ENCODE data around the gene NDUFB8. TPM values are rescaled to one million over a fixed set of nuclear protein-coding genes. Genes with fewer than 3 reads are reported as not detected.
A peak's percentile ranks its signal among the peaks of the same experiment; 100 is the strongest.

NDUFB8 gene
- total RNA-seq, 5 donors from 2014 or later (not counting 1 experiment from before 2014, with no cell fraction given): 138 to 175 (median 166) TPM

GRCh38 chr10:100569687-100570481 is 40.2 kb upstream of the NDUFB8 start:
- DNase-seq (no peak), ATAC-seq (replicated peaks in 1 of 4) (peak in 1 of 4 experiments; percentile 27)
- Histone ChIP-seq H3K36me3 (ENCODE audit: control insufficient read depth in 2 of 2, extremely low read depth in 1 of 2, insufficient read depth in 1 of 2, low read length in 1 of 2) (no peaks in the 10 kb centered on the region), H3K27me3 (replicated peaks in 1 of 2; ENCODE audit: control insufficient read depth in 2 of 2, extremely low read depth in 1 of 2, insufficient read depth in 2 of 2, low read length in 1 of 2) (peaks cover 23 to 57% of the 10 kb centered on the region in 2 experiments), H3K27ac (ENCODE audit: low read length) (no peak overlapping the region), H3K4me1 (ENCODE audit: control insufficient read depth in 1 of 2, extremely low read depth in 1 of 2, insufficient read depth in 2 of 2, low read length in 2 of 2) (peaks cover 0 to 7% of the 10 kb centered on the region in 2 experiments), H3K9me3 (no peaks in the 10 kb centered on the region), H3K4me3 (ENCODE audit: control insufficient read depth in 1 of 2, extremely low read depth in 1 of 2, low read length in 1 of 2) (no peak overlapping the region)
- peaks cover 19 to 23% of the 10 kb centered on the region in 2 donors for H3K27me3 Mint-ChIP-seq
- no peaks in the 10 kb centered on the region for H3K4me1 Mint-ChIP-seq
- ChIA-PET CTCF (interaction anchor here in 1 of 2 donors (0.6 to 0.7 kb wide), 2 partner anchors 10 to 287 kb away, joined by 3 read pairs; no protein-coding TSS in a partner anchor), POLR2A (no interaction called here)
- H3K9me3 Mint-ChIP-seq: no peaks in the 10 kb centered on the region
- no peak overlapping the region for H3K27ac Mint-ChIP-seq
- no peaks in the 10 kb centered on the region for H3K36me3 Mint-ChIP-seq
- no peak overlapping the region for H3K4me3 Mint-ChIP-seq
- 29% methylated on average over 21 of the region's 28 CpGs for WGBS (ENCODE audit: insufficient coverage)

- H3K4me1 ChIP-seq (ENCODE audit: control insufficient read depth in 1 of 2, extremely low read depth in 1 of 2, insufficient read depth in 2 of 2, low read length in 2 of 2): peaks cover 0 to 7% of the 10 kb centered on the region in 2 experiments
- no peaks in the 10 kb centered on the region for H3K36me3 ChIP-seq (ENCODE audit: control insufficient read depth in 2 of 2, extremely low read depth in 1 of 2, insufficient read depth in 1 of 2, low read length in 1 of 2)
- no peaks in the 10 kb centered on the region for H3K36me3 Mint-ChIP-seq
- no peaks in the 10 kb centered on the region for H3K4me1 Mint-ChIP-seq
- no peak overlapping the region for H3K27ac Mint-ChIP-seq
- H3K4me3 ChIP-seq (ENCODE audit: control insufficient read depth in 1 of 2, extremely low read depth in 1 of 2, low read length in 1 of 2): no peak overlapping the region
- WGBS (ENCODE audit: insufficient coverage): 90% methylated on average over 3 of the region's 3 CpGs
- no peaks in the 10 kb centered on the region for H3K9me3 ChIP-seq
- H3K4me3 Mint-ChIP-seq: no peak overlapping the region
- CTCF ChIA-PET: no interaction called here
- no peak overlapping the region for H3K27ac ChIP-seq (ENCODE audit: low read length)
- ATAC-seq (replicated peaks in 1 of 4) (no peak), DNase-seq (no peak)
- POLR2A ChIA-PET: no interaction called here
- peaks cover 24 to 25% of the 10 kb centered on the region in 2 donors for H3K27me3 Mint-ChIP-seq
- H3K9me3 Mint-ChIP-seq: no peaks in the 10 kb centered on the region
- H3K27me3 ChIP-seq (replicated peaks in 1 of 2; ENCODE audit: control insufficient read depth in 2 of 2, extremely low read depth in 1 of 2, insufficient read depth in 2 of 2, low read length in 1 of 2): peaks cover 23 to 67% of the 10 kb centered on the region in 2 experiments
Observed at GRCh38 chr10:100568912-100569311, 39.2 kb upstream of the NDUFB8 start.

- CTCF ChIA-PET: interaction anchor here in 1 of 2 donors (0.6 kb wide), 1 partner anchor 181 kb away, joined by 3 read pairs; no protein-coding TSS in a partner anchor
- ATAC-seq (replicated peaks in 1 of 4) (no peak), DNase-seq (no peak)
- Histone ChIP-seq H3K36me3 (ENCODE audit: control insufficient read depth in 2 of 2, extremely low read depth in 1 of 2, insufficient read depth in 1 of 2, low read length in 1 of 2) (no peaks in the 10 kb centered on the region), H3K27me3 (replicated peaks in 1 of 2; ENCODE audit: control insufficient read depth in 2 of 2, extremely low read depth in 1 of 2, insufficient read depth in 2 of 2, low read length in 1 of 2) (peaks cover 23 to 73% of the 10 kb centered on the region in 2 experiments), H3K27ac (ENCODE audit: low read length) (no peak overlapping the region), H3K4me3 (ENCODE audit: control insufficient read depth in 1 of 2, extremely low read depth in 1 of 2, low read length in 1 of 2) (no peak overlapping the region), H3K4me1 (ENCODE audit: control insufficient read depth in 1 of 2, extremely low read depth in 1 of 2, insufficient read depth in 2 of 2, low read length in 2 of 2) (peaks cover 0 to 9% of the 10 kb centered on the region in 2 experiments), H3K9me3 (no peaks in the 10 kb centered on the region)
- peaks cover 18 to 26% of the 10 kb centered on the region in 2 donors for H3K27me3 Mint-ChIP-seq
- no peaks in the 10 kb centered on the region for H3K9me3 Mint-ChIP-seq
- POLR2A ChIA-PET: no interaction called here
- no peaks in the 10 kb centered on the region for H3K36me3 Mint-ChIP-seq
- peaks cover 3 to 4% (median 3%) of the 10 kb centered on the region in 3 donors for H3K4me1 Mint-ChIP-seq
- 43% methylated on average over 5 of the region's 6 CpGs for WGBS (ENCODE audit: insufficient coverage)
- no peak overlapping the region for H3K4me3 Mint-ChIP-seq
- H3K27ac Mint-ChIP-seq: no peak overlapping the region
Observed at GRCh38 chr10:100567826-100568225, 38.2 kb upstream of the NDUFB8 start.

GRCh38 chr10:100567249-100567648 is 37.6 kb upstream of the NDUFB8 start:
- Histone ChIP-seq H3K27ac (ENCODE audit: low read length) (no peak overlapping the region), H3K9me3 (no peaks in the 10 kb centered on the region), H3K27me3 (replicated peaks in 1 of 2; ENCODE audit: control insufficient read depth in 2 of 2, extremely low read depth in 1 of 2, insufficient read depth in 2 of 2, low read length in 1 of 2) (peaks cover 21 to 79% of the 10 kb centered on the region in 2 experiments), H3K36me3 (ENCODE audit: control insufficient read depth in 2 of 2, extremely low read depth in 1 of 2, insufficient read depth in 1 of 2, low read length in 1 of 2) (no peaks in the 10 kb centered on the region), H3K4me1 (ENCODE audit: control insufficient read depth in 1 of 2, extremely low read depth in 1 of 2, insufficient read depth in 2 of 2, low read length in 2 of 2) (peaks cover 0 to 15% of the 10 kb centered on the region in 2 experiments), H3K4me3 (ENCODE audit: control insufficient read depth in 1 of 2, extremely low read depth in 1 of 2, low read length in 1 of 2) (no peak overlapping the region)
- H3K4me1 Mint-ChIP-seq: peaks cover 4 to 5% (median 5%) of the 10 kb centered on the region in 3 donors
- no peaks in the 10 kb centered on the region for H3K9me3 Mint-ChIP-seq
- no peak for ATAC-seq (replicated peaks in 1 of 4)
- 67% methylated on average over 5 of the region's 11 CpGs for WGBS (ENCODE audit: insufficient coverage)
- no peak for DNase-seq
- no peak overlapping the region for H3K27ac Mint-ChIP-seq
- no peaks in the 10 kb centered on the region for H3K36me3 Mint-ChIP-seq
- ChIA-PET CTCF (interaction anchor here in 1 of 2 donors (0.6 kb wide), 1 partner anchor 486 kb away, joined by 3 read pairs; no protein-coding TSS in a partner anchor), POLR2A (no interaction called here)
- peaks cover 15 to 25% of the 10 kb centered on the region in 2 donors for H3K27me3 Mint-ChIP-seq
- H3K4me3 Mint-ChIP-seq: no peak overlapping the region

- Histone ChIP-seq H3K4me1 (ENCODE audit: control insufficient read depth in 1 of 2, extremely low read depth in 1 of 2, insufficient read depth in 2 of 2, low read length in 2 of 2) (peaks cover 2 to 22% of the 10 kb centered on the region in 2 experiments), H3K27ac (ENCODE audit: low read length) (no peak overlapping the region), H3K9me3 (no peaks in the 10 kb centered on the region), H3K27me3 (replicated peaks in 1 of 2; ENCODE audit: control insufficient read depth in 2 of 2, extremely low read depth in 1 of 2, insufficient read depth in 2 of 2, low read length in 1 of 2) (peaks cover 21 to 82% of the 10 kb centered on the region in 2 experiments), H3K36me3 (ENCODE audit: control insufficient read depth in 2 of 2, extremely low read depth in 1 of 2, insufficient read depth in 1 of 2, low read length in 1 of 2) (no peaks in the 10 kb centered on the region), H3K4me3 (ENCODE audit: control insufficient read depth in 1 of 2, extremely low read depth in 1 of 2, low read length in 1 of 2) (no peak overlapping the region)
- Mint-ChIP-seq H3K4me1 (peaks cover 4 to 10% (median 9%) of the 10 kb centered on the region in 3 donors), H3K27me3 (peaks cover 15 to 30% of the 10 kb centered on the region in 2 donors), H3K27ac (no peak overlapping the region), H3K4me3 (no peak overlapping the region), H3K9me3 (no peaks in the 10 kb centered on the region), H3K36me3 (no peaks in the 10 kb centered on the region)
- 47% methylated on average over 3 of the region's 3 CpGs for WGBS (ENCODE audit: insufficient coverage)
- DNase-seq: no peak
- no peak for ATAC-seq (replicated peaks in 1 of 4)
- POLR2A ChIA-PET: no interaction called here
- CTCF ChIA-PET: no interaction called here
Observed at GRCh38 chr10:100566561-100566960, 36.9 kb upstream of the NDUFB8 start.

GRCh38 chr10:100565206-100565985 is 35.7 kb upstream of the NDUFB8 start:
- Histone ChIP-seq H3K27me3 (replicated peaks in 1 of 2; ENCODE audit: control insufficient read depth in 2 of 2, extremely low read depth in 1 of 2, insufficient read depth in 2 of 2, low read length in 1 of 2) (peaks cover 15 to 73% of the 10 kb centered on the region in 2 experiments), H3K4me1 (ENCODE audit: control insufficient read depth in 1 of 2, extremely low read depth in 1 of 2, insufficient read depth in 2 of 2, low read length in 2 of 2) (peaks cover 3 to 25% of the 10 kb centered on the region in 2 experiments), H3K36me3 (ENCODE audit: control insufficient read depth in 2 of 2, extremely low read depth in 1 of 2, insufficient read depth in 1 of 2, low read length in 1 of 2) (no peaks in the 10 kb centered on the region), H3K4me3 (ENCODE audit: control insufficient read depth in 1 of 2, extremely low read depth in 1 of 2, low read length in 1 of 2) (no peak overlapping the region), H3K9me3 (no peaks in the 10 kb centered on the region), H3K27ac (ENCODE audit: low read length) (no peak overlapping the region)
- ChIA-PET CTCF (no interaction called here), POLR2A (no interaction called here)
- Mint-ChIP-seq H3K9me3 (no peaks in the 10 kb centered on the region), H3K36me3 (no peaks in the 10 kb centered on the region), H3K4me1 (peaks cover 10 to 19% (median 13%) of the 10 kb centered on the region in 3 donors), H3K4me3 (no peak overlapping the region), H3K27ac (no peak overlapping the region), H3K27me3 (peaks cover 15 to 37% of the 10 kb centered on the region in 2 donors)
- DNase-seq (no peak), ATAC-seq (replicated peaks in 1 of 4) (no peak)
- 80% methylated on average over 5 of the region's 9 CpGs for WGBS (ENCODE audit: insufficient coverage)
